ENCODE measurements around the gene RASGRP4. TPM values are rescaled to one million over a fixed set of nuclear protein-coding genes. Genes with fewer than 3 reads are reported as not detected.
"Not testable (repeated sequence)": the region's sequence is repeated elsewhere in the genome, so short reads cannot be mapped to it uniquely, and the experiment has no call there.

Gene RASGRP4
- total and polyA plus RNA-seq, 7 experiments from 2014 or later = 0.14 to 32.7 (median 0.77) TPM; not detected in 1

DNA sequence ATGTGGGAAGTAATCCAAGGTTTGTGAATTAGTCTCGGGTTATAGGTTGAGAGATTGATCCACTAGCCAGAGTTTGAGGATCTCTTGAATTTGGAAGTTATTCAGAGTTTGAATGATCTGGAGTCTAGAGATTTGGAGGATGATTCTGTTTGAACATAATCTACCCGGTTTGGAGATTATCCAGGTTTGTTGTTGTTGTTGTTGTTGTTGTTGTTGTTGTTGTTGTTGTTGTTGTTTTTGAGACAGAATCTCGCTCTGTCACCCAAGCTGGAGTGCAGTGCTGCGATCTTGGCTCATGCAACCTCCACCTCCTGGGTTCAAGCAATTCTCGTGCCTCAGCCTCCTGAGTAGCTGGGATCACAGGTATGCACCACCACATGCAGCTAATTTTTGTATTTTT, 14.1 kb downstream of the RASGRP4 start:
- CTCF ChIA-PET = interaction anchor here (0.7 kb wide), 1 partner anchor 223 kb away, joined by 3 read pairs; no protein-coding TSS in a partner anchor
- POLR2A ChIA-PET; H3K4me3 Mint-ChIP-seq; DNase-seq; intact Hi-C loops (cut with micrococcal nuclease); H3K4me1 Mint-ChIP-seq; H3K9me3 Mint-ChIP-seq; H3K27ac Mint-ChIP-seq; H3K4me1 ChIP-seq (ENCODE audit: control insufficient read depth in 2 of 2, insufficient read depth in 2 of 2, low read length in 2 of 2); H3K27me3 Mint-ChIP-seq; H3K4me3 ChIP-seq (ENCODE audit: low read length); H3K36me3 Mint-ChIP-seq; ATAC-seq; H3K27ac ChIP-seq (ENCODE audit: low read depth, low read length); H3K9me3 ChIP-seq (ENCODE audit: control insufficient read depth in 2 of 3, low read length in 3 of 3); H3K27me3 ChIP-seq (ENCODE audit: control insufficient read depth in 2 of 2, insufficient read depth in 2 of 2, low read length in 2 of 2): not testable (repeated sequence)
- peaks cover 0 to 16% (median 0%) of the 10 kb centered on the region in 3 experiments for H3K36me3 ChIP-seq (ENCODE audit: control insufficient read depth in 2 of 3, insufficient read depth in 3 of 3, low read length in 3 of 3)

DNA sequence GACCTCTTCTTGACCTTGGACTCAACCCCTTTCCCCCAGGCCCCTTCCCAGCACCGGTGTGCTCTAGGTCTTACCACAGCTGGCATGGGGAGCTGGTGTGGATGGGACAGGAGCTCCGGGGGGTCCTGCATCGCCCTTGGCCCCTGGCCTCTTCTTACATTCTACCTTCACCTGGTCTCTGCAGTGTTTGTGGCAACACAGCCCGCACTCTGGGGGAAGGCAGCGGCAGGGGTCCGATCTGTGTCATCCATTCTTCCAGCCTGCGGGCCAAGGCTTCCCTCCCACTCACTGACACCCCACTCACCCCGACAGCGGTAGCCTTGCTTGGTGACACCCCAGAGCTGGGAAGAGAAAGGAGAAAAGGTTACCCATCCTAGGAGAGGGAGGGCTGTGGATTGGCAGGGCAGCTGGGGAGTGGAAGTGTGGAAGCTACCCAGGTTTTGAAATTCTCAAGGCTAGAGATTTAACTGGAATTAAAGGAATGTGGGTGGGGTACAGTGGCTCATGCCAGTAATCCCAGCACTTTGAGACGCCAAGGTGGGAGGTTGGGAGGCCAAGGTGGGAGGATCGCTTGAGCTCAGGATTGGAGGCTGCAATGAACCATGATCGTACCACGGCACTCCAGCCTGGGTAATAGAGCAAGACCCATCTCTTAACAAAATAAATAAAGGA, 14.8 kb downstream of the RASGRP4 start:
- Mint-ChIP-seq H3K27me3 (no peaks in the 10 kb centered on the region), H3K27ac (no peak overlapping the region), H3K4me1 (peaks cover 0 to 5% (median 0%) of the 10 kb centered on the region in 7 donors), H3K36me3 (peaks cover 0 to 8% (median 3%) of the 10 kb centered on the region in 5 donors), H3K9me3 (no peaks in the 10 kb centered on the region), H3K4me3 (no peak overlapping the region)
- intact Hi-C loops (cut with micrococcal nuclease) = no loop called here
- CTCF ChIA-PET = no interaction called here
- no peak for ATAC-seq
- H3K27ac ChIP-seq (ENCODE audit: low read depth, low read length) = no peak overlapping the region
- DNase-seq = no peak
- peaks cover 0 to 21% (median 0%) of the 10 kb centered on the region in 3 experiments for H3K36me3 ChIP-seq (ENCODE audit: control insufficient read depth in 2 of 3, insufficient read depth in 3 of 3, low read length in 3 of 3)
- no peaks in the 10 kb centered on the region for H3K27me3 ChIP-seq (ENCODE audit: control insufficient read depth in 2 of 2, insufficient read depth in 2 of 2, low read length in 2 of 2)
- no peaks in the 10 kb centered on the region for H3K9me3 ChIP-seq (ENCODE audit: control insufficient read depth in 2 of 3, low read length in 3 of 3)
- POLR2A ChIA-PET = no interaction called here
- H3K4me1 ChIP-seq (ENCODE audit: control insufficient read depth in 2 of 2, insufficient read depth in 2 of 2, low read length in 2 of 2) = no peaks in the 10 kb centered on the region
- no peak overlapping the region for H3K4me3 ChIP-seq (ENCODE audit: low read length)

DNA sequence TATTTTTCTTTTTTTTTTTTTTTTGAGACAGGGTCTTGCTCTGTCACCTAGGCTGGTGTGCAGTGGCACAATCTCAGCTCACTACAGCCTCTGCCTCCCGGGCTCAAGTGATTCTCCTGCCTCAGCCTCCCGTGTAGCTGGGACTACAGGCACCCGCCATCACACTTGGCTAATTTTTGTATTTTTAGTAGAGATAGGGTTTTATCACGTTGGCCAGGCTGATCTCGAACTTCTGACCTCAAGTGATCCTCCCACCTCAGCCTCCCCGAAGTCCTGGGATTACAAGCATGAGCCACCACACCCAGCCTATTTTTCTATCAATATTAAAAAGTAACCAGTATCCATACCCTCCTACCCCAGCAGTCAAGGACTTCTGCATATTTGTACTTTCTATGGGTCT, 15.6 kb downstream of the RASGRP4 start:
- CTCF ChIA-PET = interaction anchor here (0.6 kb wide), 1 partner anchor 105 kb away, joined by 3 read pairs; no protein-coding TSS in a partner anchor
- H3K27ac Mint-ChIP-seq = peak overlapping the region in 1 of 9 donors; percentile 46
- H3K4me1 Mint-ChIP-seq; POLR2A ChIA-PET; H3K4me1 ChIP-seq (ENCODE audit: control insufficient read depth in 2 of 2, insufficient read depth in 2 of 2, low read length in 2 of 2); H3K9me3 ChIP-seq (ENCODE audit: control insufficient read depth in 2 of 3, low read length in 3 of 3); ATAC-seq; H3K27me3 Mint-ChIP-seq; H3K27ac ChIP-seq (ENCODE audit: low read depth, low read length); H3K36me3 Mint-ChIP-seq; intact Hi-C loops (cut with micrococcal nuclease); H3K27me3 ChIP-seq (ENCODE audit: control insufficient read depth in 2 of 2, insufficient read depth in 2 of 2, low read length in 2 of 2); H3K9me3 Mint-ChIP-seq; H3K4me3 Mint-ChIP-seq; H3K4me3 ChIP-seq (ENCODE audit: low read length); DNase-seq: not testable (repeated sequence)
- peaks cover 0 to 25% (median 0%) of the 10 kb centered on the region in 3 experiments for H3K36me3 ChIP-seq (ENCODE audit: control insufficient read depth in 2 of 3, insufficient read depth in 3 of 3, low read length in 3 of 3)

DNA sequence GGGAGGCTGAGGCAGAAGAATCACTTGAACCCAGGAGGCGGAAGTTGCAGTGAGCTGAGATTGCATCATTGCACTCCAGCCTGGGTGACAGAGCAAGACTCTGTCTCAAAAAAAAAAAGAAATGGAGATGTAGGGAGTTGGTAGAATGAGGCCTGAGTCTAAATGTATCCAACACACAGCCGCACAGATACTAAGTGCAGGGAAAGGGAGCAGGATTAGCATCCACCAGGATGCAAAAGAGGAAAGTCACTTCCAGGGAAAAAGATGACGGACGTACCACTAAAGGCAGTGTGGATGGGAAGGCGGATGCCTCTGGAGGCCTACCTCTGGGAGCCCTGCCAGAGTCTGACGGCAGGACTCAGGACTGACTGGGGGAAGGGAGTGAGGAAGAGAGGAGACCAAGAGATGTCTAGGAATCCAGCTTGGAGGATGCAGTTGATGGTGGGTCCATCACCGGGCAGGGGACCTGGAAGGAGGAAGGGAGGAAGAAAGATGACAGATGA, 16.3 kb downstream of the RASGRP4 start:
- Mint-ChIP-seq H3K27me3 (no peaks in the 10 kb centered on the region), H3K4me3 (no peak overlapping the region), H3K36me3 (peaks cover 0 to 12% (median 6%) of the 10 kb centered on the region in 5 donors), H3K9me3 (no peaks in the 10 kb centered on the region), H3K27ac (peak overlapping the region in 2 of 9 donors; percentile 67 to 78), H3K4me1 (peaks cover 4 to 11% (median 7%) of the 10 kb centered on the region in 7 donors)
- Histone ChIP-seq H3K36me3 (ENCODE audit: control insufficient read depth in 2 of 3, insufficient read depth in 3 of 3, low read length in 3 of 3) (peaks cover 0 to 32% (median 0%) of the 10 kb centered on the region in 3 experiments), H3K27ac (ENCODE audit: low read depth, low read length) (no peak overlapping the region), H3K4me1 (ENCODE audit: control insufficient read depth in 2 of 2, insufficient read depth in 2 of 2, low read length in 2 of 2) (no peaks in the 10 kb centered on the region), H3K27me3 (ENCODE audit: control insufficient read depth in 2 of 2, insufficient read depth in 2 of 2, low read length in 2 of 2) (no peaks in the 10 kb centered on the region), H3K4me3 (ENCODE audit: low read length) (no peak overlapping the region), H3K9me3 (ENCODE audit: control insufficient read depth in 2 of 3, low read length in 3 of 3) (no peaks in the 10 kb centered on the region)
- intact Hi-C loops (cut with micrococcal nuclease) = no loop called here
- DNase-seq = no peak
- no peak for ATAC-seq
- ChIA-PET POLR2A (no interaction called here), CTCF (no interaction called here)

DNA sequence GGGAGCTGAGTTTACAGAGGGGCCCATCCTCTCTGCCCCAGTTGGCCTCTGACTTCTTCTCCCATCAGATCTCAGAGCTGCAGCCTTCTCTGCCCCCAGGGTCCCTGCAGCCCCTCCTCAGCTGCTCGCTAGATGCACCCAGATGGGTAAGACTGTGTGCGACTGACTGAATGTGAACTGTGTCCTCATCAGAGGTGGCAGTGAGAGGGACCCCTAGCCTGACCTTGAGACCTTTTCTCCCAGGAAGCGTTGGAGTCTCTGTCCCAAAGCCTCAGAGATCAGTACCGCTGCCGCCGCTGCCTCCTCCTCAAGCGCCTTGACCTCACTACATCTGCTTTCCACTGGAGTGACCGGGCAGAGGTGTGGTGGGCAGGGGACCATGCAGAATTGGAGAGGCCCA, 20.7 kb downstream of the RASGRP4 start:
- Histone ChIP-seq H3K27me3 (ENCODE audit: control insufficient read depth in 2 of 2, insufficient read depth in 2 of 2, low read length in 2 of 2) (no peaks in the 10 kb centered on the region), H3K4me3 (ENCODE audit: low read length) (no peak overlapping the region), H3K36me3 (ENCODE audit: control insufficient read depth in 2 of 3, insufficient read depth in 3 of 3, low read length in 3 of 3) (peaks cover 0 to 36% (median 0%) of the 10 kb centered on the region in 3 experiments), H3K4me1 (ENCODE audit: control insufficient read depth in 2 of 2, insufficient read depth in 2 of 2, low read length in 2 of 2) (peaks cover 5 to 8% of the 10 kb centered on the region in 2 donors), H3K9me3 (ENCODE audit: control insufficient read depth in 2 of 3, low read length in 3 of 3) (no peaks in the 10 kb centered on the region), H3K27ac (ENCODE audit: low read depth, low read length) (no peak overlapping the region)
- intact Hi-C loops (cut with micrococcal nuclease) = no loop called here
- ChIA-PET POLR2A (interaction anchor here (0.7 to 3.8 kb wide), 3 partner anchors 16 to 525 kb away, joined by 3 to 29 read pairs (median 3); partner anchors contain the start of genes EIF3K, MAP4K1, MRPS12 and SARS2), CTCF (interaction anchor here (0.8 kb wide), 1 partner anchor 230 kb away, joined by 3 read pairs; no protein-coding TSS in a partner anchor)
- H3K4me1 Mint-ChIP-seq = peaks cover 7 to 23% (median 19%) of the 10 kb centered on the region in 7 donors
- peaks cover 0 to 13% (median 6%) of the 10 kb centered on the region in 5 donors for H3K36me3 Mint-ChIP-seq
- peaks cover 0 to 2% (median 0%) of the 10 kb centered on the region in 5 donors for H3K27me3 Mint-ChIP-seq
- DNase-seq (no peak), ATAC-seq (no peak)
- H3K27ac Mint-ChIP-seq = peak overlapping the region in 3 of 9 donors; percentile 44 to 48 (median 47)
- H3K4me3 Mint-ChIP-seq = peak overlapping the region in 7 of 10 donors; percentile 42 to 92 (median 55)
- H3K9me3 Mint-ChIP-seq = no peaks in the 10 kb centered on the region

DNA sequence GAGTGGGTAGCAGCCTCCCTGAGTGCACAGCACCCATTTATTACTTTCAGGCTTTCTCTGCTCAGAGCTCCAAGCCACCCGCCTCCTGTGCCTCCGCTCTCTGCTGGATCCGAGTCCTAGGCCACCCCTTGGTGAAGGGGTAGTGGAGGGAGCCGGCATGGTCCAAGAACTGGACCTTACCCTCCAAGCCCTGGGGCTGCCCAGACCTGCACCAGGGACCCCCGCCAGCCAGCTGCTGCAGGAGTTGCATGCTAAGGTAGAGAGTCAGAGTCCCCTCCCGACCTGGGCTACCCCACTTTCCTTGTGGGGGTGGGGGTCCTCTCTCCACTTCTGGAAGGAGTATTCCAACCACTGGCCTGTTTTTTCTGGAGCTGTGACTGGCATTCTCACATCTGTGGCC, 21.2 kb downstream of the RASGRP4 start:
- Mint-ChIP-seq H3K27me3 (peaks cover 0 to 5% (median 0%) of the 10 kb centered on the region in 5 donors), H3K9me3 (no peaks in the 10 kb centered on the region), H3K4me3 (peak overlapping the region; percentile 55 to 96 (median 88)), H3K4me1 (peaks cover 7 to 23% (median 19%) of the 10 kb centered on the region in 7 donors), H3K36me3 (peaks cover 0 to 13% (median 6%) of the 10 kb centered on the region in 5 donors), H3K27ac (peak overlapping the region in 5 of 9 donors; percentile 14 to 65 (median 48))
- Histone ChIP-seq H3K4me1 (ENCODE audit: control insufficient read depth in 2 of 2, insufficient read depth in 2 of 2, low read length in 2 of 2) (peaks cover 5 to 8% of the 10 kb centered on the region in 2 donors), H3K36me3 (ENCODE audit: control insufficient read depth in 2 of 3, insufficient read depth in 3 of 3, low read length in 3 of 3) (peaks cover 0 to 36% (median 0%) of the 10 kb centered on the region in 3 experiments), H3K9me3 (ENCODE audit: control insufficient read depth in 2 of 3, low read length in 3 of 3) (no peaks in the 10 kb centered on the region), H3K27ac (ENCODE audit: low read depth, low read length) (no peak overlapping the region), H3K27me3 (ENCODE audit: control insufficient read depth in 2 of 2, insufficient read depth in 2 of 2, low read length in 2 of 2) (no peaks in the 10 kb centered on the region), H3K4me3 (ENCODE audit: low read length) (no peak overlapping the region)
- intact Hi-C loops (cut with micrococcal nuclease) = loop anchor here in 1 of 2 donors (5.0 kb wide), 1 partner anchor 1007 kb away; the partner anchor contains the start of gene PLEKHG2
- ATAC-seq (no peak), DNase-seq (no peak)
- CTCF ChIA-PET = interaction anchor here (1.0 to 1.2 kb wide), 2 partner anchors 9 to 525 kb away, joined by 3 to 4 read pairs; no protein-coding TSS in a partner anchor
- POLR2A ChIA-PET = interaction anchor here (0.7 to 4.0 kb wide), 4 partner anchors 15 to 526 kb away, joined by 3 to 40 read pairs (median 16); partner anchors contain the start of genes EIF3K, MAP4K1, MRPS12 and PSMD8
